Bronchus fibroblast of lung (primary cell): ENCODE measurements around the gene PARP12. TPM values are rescaled to one million over a fixed set of nuclear protein-coding genes. Genes with fewer than 3 reads are reported as not detected.

Experiments used
- total RNA-seq: library from RNA; depleted of rRNA; stranded (reverse); fragments of >200 nt; gene quantifications from 2 replicates; pipeline ENCODE4 v1.2.3, GENCODE V29; 2015

The PARP12 gene
- 8.8 and 9.8 TPM in 2 replicates for total RNA-seq

GRCh38 chr7:140062528-140063299 is at the start of gene PARP12:
Gene PARP12 (minus strand): TSS chr7:140062951. CDS start chr7:140062847, 104 bp downstream.

Other genes starting within 250 kb of the PARP12 start
- 2.2 and 3.7 TPM in 2 replicates for gene TBXAS1, start 233.7 kb downstream of the PARP12 start, total RNA-seq
- gene KDM7A, start 114.0 kb upstream of the PARP12 start, total RNA-seq = 0.67 and 0.89 TPM in 2 replicates